ENCODE measurements around the gene RAD51C.
"Not testable (repeated sequence)": the region's sequence is repeated elsewhere in the genome, so short reads cannot be mapped to it uniquely, and the experiment has no call there.

The RAD51C gene

GRCh38 chr17:58684462-58684861 is 7.9 kb upstream of the RAD51C start:
- DNase-seq, result not testable (repeated sequence)

- no peak for DNase-seq
These were observed 5.4 kb upstream of the RAD51C start for GRCh38 chr17:58686980-58687379.

GRCh38 chr17:58688521-58688920 is 3.9 kb upstream of the RAD51C start:
- DNase-seq, result no peak

- DNase-seq, result not testable (repeated sequence)
These were observed 2.4 kb upstream of the RAD51C start for GRCh38 chr17:58690033-58690432.

GRCh38 chr17:58691701-58692238 is 632 bp upstream of the RAD51C start, which contains the start of gene TEX14:
Gene TEX14 (minus strand): TSS chr17:58692045. CDS start chr17:58652001, 40,044 bp downstream.
- peak; percentile 58 for DNase-seq

- no peak for DNase-seq
These were observed 806 bp downstream of the RAD51C start for GRCh38 chr17:58693208-58693607.

GRCh38 chr17:58693751-58694150 is 1.3 kb downstream of the RAD51C start:
- DNase-seq, result no peak

- no peak for DNase-seq
These were observed 1.9 kb downstream of the RAD51C start for GRCh38 chr17:58694302-58694701.

GRCh38 chr17:58694826-58695225 is 2.4 kb downstream of the RAD51C start:
- DNase-seq, result no peak

- DNase-seq, result no peak
These were observed 7.4 kb downstream of the RAD51C start for GRCh38 chr17:58699771-58700170.

- DNase-seq, result no peak
These were observed 9.7 kb downstream of the RAD51C start for GRCh38 chr17:58702045-58702476.

GRCh38 chr17:58702708-58703107 is 10.3 kb downstream of the RAD51C start:
- no peak for DNase-seq

GRCh38 chr17:58703137-58703915 is 10.9 kb downstream of the RAD51C start:
- no peak for DNase-seq

- DNase-seq, result no peak
These were observed 11.5 kb downstream of the RAD51C start for GRCh38 chr17:58703916-58704286.

GRCh38 chr17:58706351-58707140 is 14.1 kb downstream of the RAD51C start:
- DNase-seq, result no peak

- peak; percentile 29 for DNase-seq
These were observed 18.6 kb downstream of the RAD51C start for GRCh38 chr17:58710948-58711552.

GRCh38 chr17:58722274-58722673 is 29.9 kb downstream of the RAD51C start:
- no peak for DNase-seq

- no peak for DNase-seq
These were observed 30.3 kb downstream of the RAD51C start for GRCh38 chr17:58722696-58723095.

- DNase-seq, result no peak
These were observed 36.4 kb downstream of the RAD51C start for GRCh38 chr17:58728798-58729197.

GRCh38 chr17:58730937-58731336 is 38.5 kb downstream of the RAD51C start:
- no peak for DNase-seq

- no peak for DNase-seq
These were observed 41.6 kb downstream of the RAD51C start for GRCh38 chr17:58734040-58734439.

- DNase-seq, result no peak
These were observed 42.4 kb downstream of the RAD51C start for GRCh38 chr17:58734811-58735210.

- DNase-seq, result no peak
These were observed 48.8 kb downstream of the RAD51C start for GRCh38 chr17:58741121-58741625.
